PC-3 (cell line): Measurements from ENCODE around the gene MRTFA.

Source experiments
- EZH2phosphoT487 ChIP-seq: fragments of 300-600 bp; sonication (generic); IDR thresholded peaks from 2 replicates; pipeline ENCODE4 v1.6.1; 2018; ENCODE audit warnings: mild to moderate bottlenecking, antibody characterized with exemption, low read length, borderline replicate concordance
- TF ChIP-seq, protein P1 (sequence below): fragments of 300-600 bp; sonication (generic); conservative IDR thresholded peaks from 2 replicates; pipeline ENCODE4 v1.5.1; 2017; ENCODE audit warnings: antibody characterized with exemption, low read depth, mild to moderate bottlenecking, low read length

DNA sequence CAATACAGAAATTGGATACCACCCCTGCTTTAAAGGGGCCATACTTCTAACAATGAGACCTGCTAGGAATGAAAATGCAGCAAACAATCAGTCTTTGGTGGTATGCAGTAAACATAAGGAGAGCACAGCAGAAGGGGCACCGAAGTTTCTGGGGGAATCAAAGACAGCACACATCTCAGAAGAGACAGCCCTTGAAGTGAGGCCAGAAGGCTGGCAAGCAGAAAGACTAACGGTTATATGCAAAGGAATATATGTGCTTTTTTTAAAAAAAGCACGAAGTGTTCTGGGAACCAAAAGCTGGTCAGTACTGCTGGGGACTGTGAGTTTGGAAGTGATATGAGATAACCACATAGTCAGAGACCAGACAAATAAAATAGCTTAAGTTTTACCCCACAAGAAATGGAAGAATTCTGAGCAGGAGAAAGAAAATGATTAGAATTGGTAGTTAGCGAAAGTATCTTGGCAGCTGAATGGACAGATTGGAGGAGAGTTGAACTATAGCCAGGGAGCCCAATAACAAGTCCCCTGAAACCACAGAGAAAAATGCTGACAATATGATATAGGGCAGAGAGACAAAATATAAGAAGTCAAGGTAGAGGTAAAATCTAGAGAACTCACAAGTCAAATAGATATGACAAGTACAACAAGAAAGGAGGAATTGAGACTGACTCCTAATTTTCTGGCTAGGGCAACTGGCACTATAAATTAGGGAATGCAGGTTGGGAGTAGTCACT is 125.7 kb downstream of the MRTFA start:
- TF ChIP-seq, protein P1, sequence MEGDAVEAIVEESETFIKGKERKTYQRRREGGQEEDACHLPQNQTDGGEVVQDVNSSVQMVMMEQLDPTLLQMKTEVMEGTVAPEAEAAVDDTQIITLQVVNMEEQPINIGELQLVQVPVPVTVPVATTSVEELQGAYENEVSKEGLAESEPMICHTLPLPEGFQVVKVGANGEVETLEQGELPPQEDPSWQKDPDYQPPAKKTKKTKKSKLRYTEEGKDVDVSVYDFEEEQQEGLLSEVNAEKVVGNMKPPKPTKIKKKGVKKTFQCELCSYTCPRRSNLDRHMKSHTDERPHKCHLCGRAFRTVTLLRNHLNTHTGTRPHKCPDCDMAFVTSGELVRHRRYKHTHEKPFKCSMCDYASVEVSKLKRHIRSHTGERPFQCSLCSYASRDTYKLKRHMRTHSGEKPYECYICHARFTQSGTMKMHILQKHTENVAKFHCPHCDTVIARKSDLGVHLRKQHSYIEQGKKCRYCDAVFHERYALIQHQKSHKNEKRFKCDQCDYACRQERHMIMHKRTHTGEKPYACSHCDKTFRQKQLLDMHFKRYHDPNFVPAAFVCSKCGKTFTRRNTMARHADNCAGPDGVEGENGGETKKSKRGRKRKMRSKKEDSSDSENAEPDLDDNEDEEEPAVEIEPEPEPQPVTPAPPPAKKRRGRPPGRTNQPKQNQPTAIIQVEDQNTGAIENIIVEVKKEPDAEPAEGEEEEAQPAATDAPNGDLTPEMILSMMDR = no peak
- TF ChIP-seq EZH2phosphoT487 = no peak
